Measurements from ENCODE around the gene TCHP.

Gene TCHP

DNA sequence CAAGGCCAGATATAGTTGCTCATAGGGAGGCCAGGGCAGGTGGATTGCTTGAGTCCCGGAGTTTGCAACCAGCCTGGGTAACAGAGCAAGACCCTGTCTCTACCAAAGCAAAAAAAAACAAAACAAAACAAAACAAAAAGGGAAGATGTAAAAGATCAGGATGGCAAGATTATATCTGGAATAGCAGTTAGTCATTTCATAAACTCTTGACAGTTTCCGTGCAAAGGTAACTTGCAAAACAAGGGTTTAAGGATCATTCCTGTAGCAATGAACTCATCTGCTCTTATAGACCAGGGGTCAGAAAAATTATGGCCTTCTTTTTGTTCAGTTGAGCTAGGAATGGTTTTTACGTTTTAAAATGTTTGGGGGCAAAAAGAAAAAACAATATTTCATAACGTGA, 66.5 kb downstream of the TCHP start:
- no peak for DNase-seq

DNA sequence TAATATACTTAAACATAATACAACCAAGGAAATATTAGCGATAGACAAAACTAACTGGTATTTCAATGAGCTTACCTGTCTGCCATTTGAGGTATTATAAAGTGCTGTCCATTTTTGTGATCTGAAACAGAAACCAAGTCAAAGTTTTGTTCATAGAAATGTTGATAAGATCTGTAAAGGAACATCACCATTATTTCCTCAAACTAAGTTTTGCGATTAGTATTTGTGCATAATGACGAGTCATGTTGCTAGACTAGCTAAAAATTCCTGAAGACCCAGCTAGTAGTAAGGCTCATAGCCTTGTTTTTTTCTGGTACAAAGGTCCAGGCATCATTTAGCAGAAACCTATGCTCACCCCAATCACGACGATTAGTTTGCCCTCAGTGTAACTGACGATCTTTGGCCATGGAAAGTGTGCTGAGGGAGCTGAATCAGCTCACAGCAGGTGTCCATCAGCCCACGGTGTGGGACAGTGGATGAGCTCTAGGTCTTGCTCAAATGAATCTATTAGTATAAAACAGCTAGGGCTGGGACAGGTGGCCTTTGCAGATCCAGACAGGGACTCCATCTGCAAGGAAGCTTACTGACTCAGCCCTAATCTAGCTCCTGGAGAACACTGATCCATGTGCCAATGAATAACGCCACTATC, 67.4 kb downstream of the TCHP start:
- no peak for DNase-seq

Data from NCI-H1048 (cell line).